Measurements from ENCODE around the gene KCTD15.

The KCTD15 gene

GRCh38 chr19:33813391-33814101 lies 16.9 kb downstream of the KCTD15 start:
- Histone ChIP-seq H3K27ac (ENCODE audit: low read depth, low read length) (no peak overlapping the region), H3K79me2 (ENCODE audit: insufficient read depth, low read length) (no peaks in the 10 kb centered on the region), H4K20me1 (ENCODE audit: low read depth, low read length) (no peaks in the 10 kb centered on the region)

DNA sequence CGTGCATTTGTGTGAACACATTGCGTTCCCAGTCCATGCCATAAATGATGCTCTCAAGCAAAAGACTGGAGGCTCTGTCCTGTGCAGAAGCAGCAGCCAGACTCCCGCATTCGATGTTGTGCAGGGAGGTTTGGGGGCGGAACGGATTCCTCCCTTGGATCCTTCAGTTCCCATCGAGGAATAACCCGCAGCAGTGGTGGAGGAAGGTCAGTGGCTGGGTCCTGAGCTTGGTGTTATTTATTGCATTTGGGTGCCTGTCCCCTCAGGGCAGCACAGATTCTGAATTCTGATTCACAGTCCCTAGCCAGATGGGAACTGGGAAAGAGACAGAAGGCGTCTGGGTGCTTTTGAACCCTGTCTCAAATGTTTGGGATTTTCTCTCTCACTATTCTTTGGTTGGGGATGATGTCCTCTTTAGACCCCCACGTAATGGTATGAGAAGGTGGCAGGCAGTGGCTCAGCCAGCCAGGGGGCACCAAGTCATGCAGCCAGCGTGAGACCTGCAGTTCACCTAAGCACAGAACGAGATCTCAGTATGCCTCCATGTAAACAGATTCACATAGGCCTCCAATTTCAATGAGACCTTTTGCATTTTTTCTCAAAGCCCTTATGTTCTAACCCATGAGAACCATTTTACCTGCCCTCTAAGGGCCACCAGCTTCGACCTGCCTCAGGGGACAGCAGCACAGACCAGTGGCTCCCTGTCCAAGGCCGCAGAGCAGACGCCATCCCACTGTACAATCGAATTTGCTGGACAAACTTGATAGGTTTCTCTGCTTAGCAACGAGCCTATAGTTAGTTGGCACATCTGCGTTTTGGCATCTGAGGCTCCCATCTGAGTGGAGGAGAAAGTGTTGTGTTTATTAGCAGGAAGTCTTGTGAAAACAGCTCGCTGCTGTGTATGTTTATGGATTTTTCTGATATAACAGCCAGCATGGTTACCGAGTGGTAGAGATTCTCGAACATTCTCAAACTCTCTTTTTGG lies 17.8 kb downstream of the KCTD15 start:
- Histone ChIP-seq H3K4me3 (ENCODE audit: insufficient read depth, low read length, poor library complexity, severe bottlenecking) (no peak overlapping the region), H3F3A (ENCODE audit: insufficient read depth) (no peaks in the 10 kb centered on the region), H3K79me2 (ENCODE audit: insufficient read depth, low read length) (no peaks in the 10 kb centered on the region), H3K27me3 (ENCODE audit: low read length) (no peaks in the 10 kb centered on the region), H3K9ac (ENCODE audit: low read length) (no peak overlapping the region), H3K36me3 (ENCODE audit: low read length) (no peaks in the 10 kb centered on the region), H3K27ac (ENCODE audit: low read depth, low read length) (no peak overlapping the region), H4K20me1 (ENCODE audit: low read depth, low read length) (no peaks in the 10 kb centered on the region), H2AFZ (ENCODE audit: low read depth, low read length, severe bottlenecking) (no peak overlapping the region), H3K9me3 (ENCODE audit: insufficient read depth, low read length) (no peaks in the 10 kb centered on the region), H3K4me2 (ENCODE audit: low read depth, low read length, poor library complexity, severe bottlenecking) (no peak overlapping the region), H3K9me2 (replicated peaks; ENCODE audit: insufficient read depth, low read length) (no peaks in the 10 kb centered on the region)
- TF ChIP-seq EZH2phosphoT487 (conservative IDR thresholded peaks at IDR 0.05; ENCODE audit: low read length) (no peak), CTCF (IDR thresholded peaks at IDR 0.05; ENCODE audit: insufficient read depth, low read length, poor library complexity, severe bottlenecking) (no peak)

More at GRCh38 chr19:33813391-33814101, 16.9 kb downstream of the KCTD15 start:
- H2AFZ ChIP-seq (ENCODE audit: low read depth, low read length, severe bottlenecking) = no peak overlapping the region
- H3K9ac ChIP-seq (ENCODE audit: low read length) = no peak overlapping the region
- H3K4me2 ChIP-seq (ENCODE audit: low read depth, low read length, poor library complexity, severe bottlenecking) = no peak overlapping the region
- TF ChIP-seq EZH2phosphoT487 (conservative IDR thresholded peaks at IDR 0.05; ENCODE audit: low read length) = no peak
- no peak for TF ChIP-seq CTCF (IDR thresholded peaks at IDR 0.05; ENCODE audit: insufficient read depth, low read length, poor library complexity, severe bottlenecking)
- no peaks in the 10 kb centered on the region for H3K9me3 ChIP-seq (ENCODE audit: insufficient read depth, low read length)
- no peaks in the 10 kb centered on the region for H3K9me2 ChIP-seq (replicated peaks; ENCODE audit: insufficient read depth, low read length)
- no peaks in the 10 kb centered on the region for H3F3A ChIP-seq (ENCODE audit: insufficient read depth)
- no peak overlapping the region for H3K4me3 ChIP-seq (ENCODE audit: insufficient read depth, low read length, poor library complexity, severe bottlenecking)
- no peaks in the 10 kb centered on the region for H3K36me3 ChIP-seq (ENCODE audit: low read length)
- H3K27me3 ChIP-seq (ENCODE audit: low read length) = no peaks in the 10 kb centered on the region

GRCh38 chr19:33815380-33816340 lies 19.0 kb downstream of the KCTD15 start:
- TF ChIP-seq CTCF (IDR thresholded peaks at IDR 0.05; ENCODE audit: insufficient read depth, low read length, poor library complexity, severe bottlenecking) (no peak), EZH2phosphoT487 (conservative IDR thresholded peaks at IDR 0.05; ENCODE audit: low read length) (no peak)
- H3K4me2 ChIP-seq (ENCODE audit: low read depth, low read length, poor library complexity, severe bottlenecking) = no peak overlapping the region
- H3K27ac ChIP-seq (ENCODE audit: low read depth, low read length) = no peak overlapping the region

More at GRCh38 chr19:33815380-33816340, 19.0 kb downstream of the KCTD15 start:
- no peaks in the 10 kb centered on the region for H3K9me3 ChIP-seq (ENCODE audit: insufficient read depth, low read length)
- no peaks in the 10 kb centered on the region for H3F3A ChIP-seq (ENCODE audit: insufficient read depth)
- no peaks in the 10 kb centered on the region for H3K79me2 ChIP-seq (ENCODE audit: insufficient read depth, low read length)
- no peaks in the 10 kb centered on the region for H3K9me2 ChIP-seq (replicated peaks; ENCODE audit: insufficient read depth, low read length)
- H2AFZ ChIP-seq (ENCODE audit: low read depth, low read length, severe bottlenecking) = no peak overlapping the region
- no peak overlapping the region for H3K9ac ChIP-seq (ENCODE audit: low read length)
- H3K27me3 ChIP-seq (ENCODE audit: low read length) = no peaks in the 10 kb centered on the region
- H4K20me1 ChIP-seq (ENCODE audit: low read depth, low read length) = no peaks in the 10 kb centered on the region
- no peak overlapping the region for H3K4me3 ChIP-seq (ENCODE audit: insufficient read depth, low read length, poor library complexity, severe bottlenecking)
- H3K36me3 ChIP-seq (ENCODE audit: low read length) = no peaks in the 10 kb centered on the region
